ENCODE results near the gene LCN12.

LCN12 gene

GRCh38 chr9:136951541-136952320 is at the start of gene LCN12:
LCN12 (plus strand) TSS chr9:136952273; CDS start chr9:136952328, 55 bp downstream.
- no peak for DNase-seq

GRCh38 chr9:136903041-136903554 is 49.0 kb upstream of the LCN12 start:
- DNase-seq = no peak

GRCh38 chr9:136906266-136906665 is 45.8 kb upstream of the LCN12 start:
- no peak for DNase-seq

- no peak for DNase-seq
These were observed 44.8 kb upstream of the LCN12 start for GRCh38 chr9:136907011-136907914.

- no peak for DNase-seq
These were observed 41.7 kb upstream of the LCN12 start for GRCh38 chr9:136910197-136910900.

GRCh38 chr9:136910901-136911245 is 41.2 kb upstream of the LCN12 start:
- no peak for DNase-seq

GRCh38 chr9:136913701-136914438 is 38.2 kb upstream of the LCN12 start:
- DNase-seq = no peak

- DNase-seq = no peak
These were observed 36.3 kb upstream of the LCN12 start for GRCh38 chr9:136915632-136916329.

GRCh38 chr9:136916330-136917184 is 35.5 kb upstream of the LCN12 start:
- no peak for DNase-seq

- DNase-seq = no peak
These were observed 34.2 kb upstream of the LCN12 start for GRCh38 chr9:136917902-136918301.

- DNase-seq = no peak
These were observed 32.0 kb upstream of the LCN12 start for GRCh38 chr9:136920069-136920468.

- DNase-seq = no peak
These were observed 31.3 kb upstream of the LCN12 start for GRCh38 chr9:136920734-136921231.

GRCh38 chr9:136921307-136921706 is 30.8 kb upstream of the LCN12 start:
- no peak for DNase-seq

GRCh38 chr9:136921718-136922117 is 30.4 kb upstream of the LCN12 start:
- DNase-seq = no peak

GRCh38 chr9:136922540-136922939 is 29.5 kb upstream of the LCN12 start:
- no peak for DNase-seq

- no peak for DNase-seq
These were observed 28.2 kb upstream of the LCN12 start for GRCh38 chr9:136923881-136924280.

GRCh38 chr9:136925414-136926153 is 26.5 kb upstream of the LCN12 start:
- no peak for DNase-seq

GRCh38 chr9:136926154-136926704 is 25.8 kb upstream of the LCN12 start:
- no peak for DNase-seq

GRCh38 chr9:136926749-136927148 is 25.3 kb upstream of the LCN12 start:
- DNase-seq = no peak
